ENCODE data around the gene CAVIN2.

The CAVIN2 gene

GRCh38 chr2:191846515-191847476 lies at the start of gene CAVIN2:
TSS of gene CAVIN2 (minus strand) at chr2:191847088. CDS start at chr2:191846925, 163 bp downstream.
- DNase-seq = no peak

GRCh38 chr2:191895743-191896142 lies 48.9 kb upstream of the CAVIN2 start:
- no peak for DNase-seq

- DNase-seq = no peak
Observed at GRCh38 chr2:191895195-191895594, 48.3 kb upstream of the CAVIN2 start.

- no peak for DNase-seq
Observed at GRCh38 chr2:191894681-191895147, 47.8 kb upstream of the CAVIN2 start.

- no peak for DNase-seq
Observed at GRCh38 chr2:191892391-191892790, 45.5 kb upstream of the CAVIN2 start.

GRCh38 chr2:191891656-191892055 lies 44.8 kb upstream of the CAVIN2 start:
- no peak for DNase-seq

GRCh38 chr2:191889931-191890330 lies 43.0 kb upstream of the CAVIN2 start:
- no peak for DNase-seq

GRCh38 chr2:191888400-191889166 lies 41.7 kb upstream of the CAVIN2 start:
- no peak for DNase-seq

- DNase-seq = no peak
Observed at GRCh38 chr2:191885650-191886049, 38.8 kb upstream of the CAVIN2 start.

GRCh38 chr2:191885098-191885497 lies 38.2 kb upstream of the CAVIN2 start:
- DNase-seq = no peak

GRCh38 chr2:191881982-191882816 lies 35.3 kb upstream of the CAVIN2 start:
- no peak for DNase-seq

- no peak for DNase-seq
Observed at GRCh38 chr2:191878548-191879279, 31.8 kb upstream of the CAVIN2 start.

- DNase-seq = no peak
Observed at GRCh38 chr2:191877875-191878274, 31.0 kb upstream of the CAVIN2 start.

- DNase-seq = no peak
Observed at GRCh38 chr2:191875859-191876258, 29.0 kb upstream of the CAVIN2 start.

GRCh38 chr2:191870744-191871143 lies 23.9 kb upstream of the CAVIN2 start:
- no peak for DNase-seq

- no peak for DNase-seq
Observed at GRCh38 chr2:191869781-191870180, 22.9 kb upstream of the CAVIN2 start.

GRCh38 chr2:191869178-191869577 lies 22.3 kb upstream of the CAVIN2 start:
- DNase-seq = no peak

GRCh38 chr2:191867507-191867847 lies 20.6 kb upstream of the CAVIN2 start:
- DNase-seq = no peak

- DNase-seq = no peak
Observed at GRCh38 chr2:191866675-191867506, 20.0 kb upstream of the CAVIN2 start.

- no peak for DNase-seq
Observed at GRCh38 chr2:191866195-191866594, 19.3 kb upstream of the CAVIN2 start.

All from CD4-positive, alpha-beta T cell treated with Interleukin-10 for 1 hour (primary cell).